Esophagus muscularis mucosa (tissue), 3 donors: ENCODE data around the gene SUPT4H1.

Experiments used
- POLR2A ChIP-seq: fragments of 450-650 bp; IDR thresholded peaks from one replicate; pipeline ENCODE4 v1.6.1; 2017; ENCODE audit warnings: antibody characterized with exemption, moderate library complexity, mild to moderate bottlenecking, low read depth
- POLR2AphosphoS5 ChIP-seq, 2 donors: sonication (generic); formaldehyde crosslinking; IDR thresholded peaks; one replicate each; pipeline ENCODE4 v1.6.1; 2017; ENCODE audit warnings: antibody characterized with exemption in 2 of 2
- TF ChIP-seq, protein P1 (sequence below), 3 experiments: fragments of 200-600 bp in 2 of 3; fragments of 450-650 bp in 1 of 3; sonication (generic) in 2 of 3; IDR thresholded peaks; one replicate each; pipeline ENCODE4 v1.5.1; 2017 to 2019; ENCODE audit warnings: antibody characterized with exemption in 3 of 3, mild to moderate bottlenecking in 2 of 3, moderate library complexity in 1 of 3

DNA sequence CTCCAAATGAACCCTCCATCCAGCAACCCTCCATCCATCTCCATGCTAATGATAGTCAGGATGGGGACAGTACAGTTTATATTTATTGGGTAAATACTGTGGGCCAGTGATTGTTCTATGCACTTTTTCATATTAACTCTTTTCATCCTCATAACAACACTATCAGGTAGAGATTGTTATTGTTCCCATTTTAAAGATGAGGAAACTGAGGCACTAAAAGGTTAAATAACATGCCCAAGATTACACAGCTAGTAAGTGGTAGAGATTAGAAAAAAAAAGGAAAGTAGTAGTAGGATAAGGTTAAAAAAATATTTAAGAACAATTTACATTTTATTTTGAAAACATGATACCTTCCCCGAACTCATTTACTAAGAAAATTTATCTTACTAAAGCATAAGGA lies 21.9 kb upstream of the SUPT4H1 start:
- TF ChIP-seq POLR2A (no peak), POLR2AphosphoS5 (IDR thresholded peaks at IDR 0.05) (no peak)
- TF ChIP-seq, protein P1, sequence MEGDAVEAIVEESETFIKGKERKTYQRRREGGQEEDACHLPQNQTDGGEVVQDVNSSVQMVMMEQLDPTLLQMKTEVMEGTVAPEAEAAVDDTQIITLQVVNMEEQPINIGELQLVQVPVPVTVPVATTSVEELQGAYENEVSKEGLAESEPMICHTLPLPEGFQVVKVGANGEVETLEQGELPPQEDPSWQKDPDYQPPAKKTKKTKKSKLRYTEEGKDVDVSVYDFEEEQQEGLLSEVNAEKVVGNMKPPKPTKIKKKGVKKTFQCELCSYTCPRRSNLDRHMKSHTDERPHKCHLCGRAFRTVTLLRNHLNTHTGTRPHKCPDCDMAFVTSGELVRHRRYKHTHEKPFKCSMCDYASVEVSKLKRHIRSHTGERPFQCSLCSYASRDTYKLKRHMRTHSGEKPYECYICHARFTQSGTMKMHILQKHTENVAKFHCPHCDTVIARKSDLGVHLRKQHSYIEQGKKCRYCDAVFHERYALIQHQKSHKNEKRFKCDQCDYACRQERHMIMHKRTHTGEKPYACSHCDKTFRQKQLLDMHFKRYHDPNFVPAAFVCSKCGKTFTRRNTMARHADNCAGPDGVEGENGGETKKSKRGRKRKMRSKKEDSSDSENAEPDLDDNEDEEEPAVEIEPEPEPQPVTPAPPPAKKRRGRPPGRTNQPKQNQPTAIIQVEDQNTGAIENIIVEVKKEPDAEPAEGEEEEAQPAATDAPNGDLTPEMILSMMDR (IDR thresholded peaks at IDR 0.05): no peak
